ENCODE measurements around the gene ZBTB38. TPM values are rescaled to one million over a fixed set of nuclear protein-coding genes. Genes with fewer than 3 reads are reported as not detected.

The ZBTB38 gene
- total RNA-seq, 1 donor from 2014 or later, result 82.7 TPM

DNA sequence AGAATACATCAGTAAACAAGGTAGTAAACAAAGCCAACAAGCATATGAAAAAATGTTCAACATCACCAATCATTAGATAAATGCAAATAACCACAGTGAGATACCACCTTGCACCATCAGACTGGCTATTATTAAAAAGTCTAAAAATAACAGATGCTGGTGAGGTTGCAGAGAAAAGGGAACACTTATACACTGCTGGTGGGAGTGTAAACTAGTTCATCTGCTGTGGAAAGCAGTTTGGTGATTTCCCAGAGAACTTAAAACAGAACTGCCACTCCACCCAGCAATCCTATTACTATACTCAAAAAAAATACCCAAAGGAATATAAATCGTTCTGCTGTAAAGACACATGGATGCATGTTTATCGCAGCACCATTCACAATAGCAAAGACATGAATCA lies 30.3 kb upstream of the ZBTB38 start:
- DNase-seq (ENCODE audit: extremely low read depth, low read depth, low spot score), result no peak

DNA sequence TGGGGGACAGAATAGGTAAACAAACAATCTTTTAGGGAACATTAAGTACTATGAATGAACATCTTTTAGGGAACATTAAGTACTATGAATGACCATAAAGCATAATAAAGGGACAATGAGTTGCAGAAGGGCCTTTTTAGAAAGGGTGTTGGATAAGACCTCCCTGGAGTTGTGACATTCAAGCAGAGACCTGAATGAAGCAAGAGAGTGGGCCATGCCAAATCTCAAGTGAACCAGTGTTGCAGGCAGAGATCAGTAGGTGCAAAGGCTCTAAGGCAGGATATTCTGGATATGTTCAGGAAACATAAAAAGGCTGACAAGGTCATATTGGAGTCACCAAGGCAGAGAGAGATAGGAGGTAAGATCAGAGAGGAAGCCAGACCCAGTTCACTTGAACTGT lies 29.4 kb upstream of the ZBTB38 start:
- no peak for DNase-seq (ENCODE audit: extremely low read depth, low read depth, low spot score)

DNA sequence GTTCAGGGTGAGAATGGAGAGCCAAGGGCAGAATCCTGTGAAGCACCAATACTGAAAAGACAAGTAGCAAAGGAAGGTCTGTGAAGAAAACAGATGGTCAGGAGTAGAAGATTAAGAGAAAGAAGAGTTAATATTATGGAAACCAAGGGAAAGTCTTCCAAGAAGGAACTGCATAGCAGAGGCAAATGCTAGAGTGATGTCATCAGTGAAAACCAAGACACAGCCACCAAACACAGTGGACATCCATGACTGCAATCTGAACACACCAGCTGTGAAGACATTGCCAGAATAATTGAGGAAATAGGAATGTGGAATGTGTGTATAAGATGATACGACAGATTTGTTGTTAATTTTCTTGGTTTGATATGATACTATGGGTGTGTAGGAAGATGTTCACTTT lies 26.8 kb upstream of the ZBTB38 start:
- DNase-seq (ENCODE audit: extremely low read depth, low read depth, low spot score), result no peak

- DNase-seq (ENCODE audit: extremely low read depth, low read depth, low spot score), result no peak
Measured at GRCh38 chr3:141342386-141342785, 25.9 kb upstream of the ZBTB38 start.

DNA sequence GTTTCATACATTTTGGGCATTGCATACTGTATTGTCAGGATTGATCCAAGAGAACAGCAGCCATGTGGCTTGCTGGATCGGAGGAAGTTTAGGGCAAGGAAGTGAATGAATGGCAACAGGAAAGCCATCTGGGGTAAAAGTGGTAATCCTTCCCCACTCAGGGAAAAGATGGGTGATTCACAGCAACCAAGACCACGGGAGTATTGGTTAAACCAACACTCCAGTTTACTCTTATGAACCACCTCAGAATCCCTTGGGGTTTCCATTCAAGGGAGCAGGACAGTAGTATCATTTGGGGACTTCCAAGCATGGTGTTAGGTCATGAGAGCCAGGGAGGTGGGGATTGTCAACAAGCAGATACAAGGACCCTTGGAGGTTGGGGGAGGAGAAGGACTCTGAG lies 25.2 kb upstream of the ZBTB38 start:
- DNase-seq (ENCODE audit: extremely low read depth, low read depth, low spot score), result no peak

DNA sequence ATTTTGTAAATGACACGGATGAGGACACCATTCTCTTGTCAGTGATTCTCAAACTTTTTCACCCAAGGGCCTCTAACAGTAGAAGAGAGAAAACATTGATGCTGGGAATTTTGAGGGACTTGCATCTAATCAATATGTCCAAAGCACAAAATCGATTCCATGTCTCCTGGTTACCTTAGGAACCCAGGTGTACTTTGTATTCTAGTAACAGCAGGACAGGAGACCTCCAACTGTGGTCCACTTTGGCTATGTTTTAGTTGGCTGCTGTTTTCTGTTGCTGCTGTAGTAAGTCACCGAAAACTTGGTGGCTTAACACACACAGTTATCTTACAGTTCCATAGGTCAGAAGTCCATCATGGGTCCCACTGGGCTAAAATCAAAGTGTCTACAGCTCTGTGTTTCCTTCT lies 24.4 kb upstream of the ZBTB38 start:
- DNase-seq (ENCODE audit: extremely low read depth, low read depth, low spot score), result no peak

GRCh38 chr3:141345528-141345927 lies 22.8 kb upstream of the ZBTB38 start:
- DNase-seq (ENCODE audit: extremely low read depth, low read depth, low spot score), result no peak

DNA sequence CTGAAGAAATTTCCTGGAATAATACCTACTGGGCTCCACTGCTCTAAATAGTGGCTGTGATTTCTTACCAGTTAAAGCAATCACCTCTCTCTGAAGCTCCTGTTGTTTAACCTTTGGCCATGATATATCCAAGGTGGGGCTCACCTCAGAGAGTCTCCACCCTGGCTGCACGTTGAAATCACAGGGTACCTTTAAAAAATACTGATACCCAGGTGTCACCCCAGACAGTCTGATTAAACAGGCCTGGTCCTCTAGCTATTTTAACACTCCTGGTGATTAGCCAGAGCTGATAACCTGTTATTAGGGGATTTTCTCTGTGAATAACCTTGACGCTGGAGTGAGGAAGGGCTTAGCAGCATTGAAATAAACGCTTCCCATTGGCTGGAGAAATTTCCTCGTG lies 22.3 kb upstream of the ZBTB38 start:
- no peak for DNase-seq (ENCODE audit: extremely low read depth, low read depth, low spot score)

DNA sequence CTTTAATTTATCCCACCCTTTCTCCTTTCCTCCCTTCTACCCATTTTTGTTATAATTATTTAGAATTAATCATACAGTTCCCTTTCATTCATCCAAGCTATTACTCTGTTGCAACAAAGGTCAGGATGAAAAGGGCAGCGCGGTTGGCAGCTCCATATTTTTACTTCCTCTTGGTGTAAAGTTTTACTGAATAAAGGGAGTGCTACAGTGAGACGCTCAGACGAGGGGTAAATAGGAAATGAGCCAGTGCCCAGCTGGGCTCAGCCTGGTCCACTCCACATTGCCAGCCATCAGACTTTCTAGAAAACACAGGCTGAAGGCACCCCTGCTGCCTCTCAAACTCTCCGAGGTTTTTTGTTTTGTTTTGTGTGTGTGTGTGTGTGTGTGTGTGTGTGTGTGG lies 21.9 kb upstream of the ZBTB38 start:
- DNase-seq (ENCODE audit: extremely low read depth, low read depth, low spot score), result no peak

DNA sequence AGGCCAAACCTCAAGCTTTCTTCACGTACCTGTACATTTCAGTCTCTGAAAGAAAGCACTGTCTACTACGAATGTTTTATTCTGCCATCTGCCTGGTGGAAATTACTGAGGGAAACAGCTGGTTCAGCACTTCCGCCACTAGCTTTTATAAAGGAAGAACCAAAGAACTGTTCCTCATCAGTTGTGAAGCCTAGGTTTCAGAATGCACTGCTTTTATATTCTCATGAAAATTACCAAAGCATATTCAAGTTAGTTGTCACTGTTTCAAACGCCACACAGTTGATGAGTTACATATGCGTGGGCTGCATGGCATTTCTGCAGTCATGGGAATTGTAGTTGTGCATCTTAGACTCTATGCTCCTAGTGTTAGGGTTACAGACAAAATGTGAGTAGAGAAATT lies 21.5 kb upstream of the ZBTB38 start:
- DNase-seq (ENCODE audit: extremely low read depth, low read depth, low spot score), result no peak

GRCh38 chr3:141348837-141349236 lies 19.5 kb upstream of the ZBTB38 start:
- DNase-seq (ENCODE audit: extremely low read depth, low read depth, low spot score), result no peak

- no peak for DNase-seq (ENCODE audit: extremely low read depth, low read depth, low spot score)
Measured at GRCh38 chr3:141349711-141350110, 18.6 kb upstream of the ZBTB38 start.

GRCh38 chr3:141350666-141351065 lies 17.6 kb upstream of the ZBTB38 start:
- DNase-seq (ENCODE audit: extremely low read depth, low read depth, low spot score), result no peak

DNA sequence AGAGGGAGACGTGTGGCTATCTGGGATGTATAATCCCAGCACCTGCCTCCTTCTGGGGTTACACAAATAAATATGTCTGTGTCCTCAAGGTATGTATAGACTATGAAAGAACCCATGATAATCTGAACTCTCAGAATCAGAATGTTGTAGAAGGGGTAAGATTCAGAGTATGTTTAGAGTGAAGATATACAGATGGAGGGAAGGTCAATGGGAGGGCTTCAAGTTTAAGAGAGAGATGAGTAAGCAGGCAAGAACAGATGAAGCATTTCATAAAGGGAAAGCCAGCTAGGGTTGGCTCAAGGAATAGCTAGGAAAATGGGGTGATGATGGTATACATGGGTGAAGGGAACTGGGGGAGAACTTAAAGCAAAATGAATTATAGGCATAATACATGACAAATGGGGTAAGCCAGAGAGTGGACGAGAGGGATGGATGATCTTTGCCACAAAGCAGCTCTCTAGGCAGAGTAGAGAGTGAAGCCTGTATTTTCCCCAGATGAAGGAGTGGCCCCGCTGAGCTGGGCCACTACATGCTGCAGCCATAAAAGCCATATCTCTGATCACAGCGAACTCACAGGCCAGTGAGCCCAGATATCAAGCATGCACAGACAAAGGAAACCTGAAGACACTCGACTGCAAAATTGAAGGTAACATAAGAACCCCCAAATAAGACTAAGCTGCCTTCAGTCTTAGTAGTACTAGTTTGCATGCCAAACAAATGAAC lies 15.9 kb upstream of the ZBTB38 start:
- no peak for DNase-seq (ENCODE audit: extremely low read depth, low read depth, low spot score)

DNA sequence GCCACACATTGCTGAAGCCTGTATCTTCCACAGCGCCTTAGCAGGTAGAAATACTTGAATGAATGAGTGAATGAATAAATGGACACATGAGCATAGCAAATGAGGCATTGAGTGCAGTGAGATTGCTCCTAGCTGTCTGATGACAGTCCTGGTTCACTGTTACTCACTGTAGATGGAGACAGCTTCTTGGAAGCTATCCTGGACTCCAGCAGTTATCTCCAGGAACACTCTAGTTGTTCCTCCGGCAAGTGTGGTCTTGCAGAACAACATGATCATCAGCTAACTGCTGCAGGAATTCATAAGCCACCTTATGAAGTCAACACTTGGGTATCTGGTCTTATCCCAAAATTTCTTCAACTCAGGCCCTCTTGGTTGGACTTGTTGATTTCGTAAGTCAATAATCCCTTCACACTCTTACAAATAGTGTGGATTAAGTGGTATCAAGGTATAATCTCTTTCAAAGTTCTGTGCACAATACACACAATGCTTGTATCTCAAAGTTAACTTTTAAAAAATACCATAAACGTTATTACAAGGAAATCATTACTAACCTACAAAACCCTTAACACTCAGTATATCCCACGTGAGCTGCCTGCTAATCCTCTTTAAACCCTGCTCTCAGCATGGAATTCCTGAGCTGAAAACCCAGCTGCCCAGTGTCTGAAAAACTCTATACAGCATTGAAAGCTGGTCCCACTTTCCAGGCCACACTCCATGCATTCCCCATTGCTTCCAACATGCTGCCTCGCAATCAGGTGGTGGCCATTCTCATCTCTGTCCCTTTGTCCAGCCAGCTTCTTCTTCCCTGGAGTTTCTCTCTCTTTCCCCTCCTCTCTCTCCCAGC lies 14.4 kb upstream of the ZBTB38 start:
- no peak for DNase-seq (ENCODE audit: extremely low read depth, low read depth, low spot score)

- no peak for DNase-seq (ENCODE audit: extremely low read depth, low read depth, low spot score)
Measured at GRCh38 chr3:141354517-141354916, 13.8 kb upstream of the ZBTB38 start.

GRCh38 chr3:141355242-141355641 lies 13.1 kb upstream of the ZBTB38 start:
- no peak for DNase-seq (ENCODE audit: extremely low read depth, low read depth, low spot score)

DNA sequence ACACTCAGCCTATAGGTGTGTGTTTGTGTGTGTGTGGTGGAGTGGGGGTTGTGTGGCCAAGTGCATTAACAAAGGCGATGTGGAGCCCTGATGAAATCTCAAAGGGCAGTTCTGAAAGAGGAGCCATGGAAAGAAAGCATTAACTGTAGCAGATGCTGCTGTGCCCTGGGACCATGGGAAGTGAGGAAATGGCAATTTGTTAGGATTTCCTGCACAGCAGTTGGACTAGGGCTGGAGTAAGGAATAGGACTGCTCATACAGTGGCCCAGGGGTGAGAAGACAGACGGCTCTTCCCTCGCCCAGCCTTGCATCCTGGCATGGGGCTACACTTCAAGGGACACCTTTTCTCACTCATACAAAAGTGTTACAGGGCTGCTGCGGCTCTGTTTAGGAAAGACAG lies 12.3 kb upstream of the ZBTB38 start:
- no peak for DNase-seq (ENCODE audit: extremely low read depth, low read depth, low spot score)

DNA sequence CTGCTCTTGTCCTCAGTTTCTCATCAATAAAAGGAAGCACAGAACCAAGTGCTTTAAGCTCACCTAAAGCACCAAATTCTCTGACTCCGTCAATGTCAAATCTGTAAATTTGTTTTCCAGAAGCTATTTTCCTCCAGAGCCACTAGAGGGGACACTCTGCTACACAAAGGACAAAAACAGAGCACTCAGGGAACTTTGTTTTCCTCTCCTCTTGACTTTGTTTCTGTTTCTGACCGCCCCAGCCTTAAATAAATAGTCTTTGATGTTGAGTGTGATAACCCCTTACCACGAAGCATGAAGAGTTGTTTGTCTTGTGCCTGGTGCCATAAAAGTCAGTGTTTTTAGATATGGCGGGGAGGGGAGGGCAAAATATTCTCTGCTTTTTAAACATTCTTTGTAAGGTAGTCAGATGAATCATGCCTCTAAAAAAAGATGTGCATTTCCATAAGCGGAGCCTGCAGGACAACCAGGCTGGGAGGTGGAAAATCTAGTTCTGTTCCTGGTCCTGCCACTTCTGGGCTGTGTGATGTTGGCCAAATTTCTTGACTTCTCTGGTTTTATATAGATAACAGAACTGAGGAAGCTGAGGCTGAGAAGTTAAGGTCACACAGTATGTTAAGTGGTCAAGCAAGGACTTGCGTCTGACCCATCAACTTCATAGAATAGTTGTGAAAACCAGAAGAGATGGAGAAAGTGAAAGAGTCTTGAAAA lies 7.3 kb upstream of the ZBTB38 start:
- DNase-seq (ENCODE audit: extremely low read depth, low read depth, low spot score), result no peak

DNA sequence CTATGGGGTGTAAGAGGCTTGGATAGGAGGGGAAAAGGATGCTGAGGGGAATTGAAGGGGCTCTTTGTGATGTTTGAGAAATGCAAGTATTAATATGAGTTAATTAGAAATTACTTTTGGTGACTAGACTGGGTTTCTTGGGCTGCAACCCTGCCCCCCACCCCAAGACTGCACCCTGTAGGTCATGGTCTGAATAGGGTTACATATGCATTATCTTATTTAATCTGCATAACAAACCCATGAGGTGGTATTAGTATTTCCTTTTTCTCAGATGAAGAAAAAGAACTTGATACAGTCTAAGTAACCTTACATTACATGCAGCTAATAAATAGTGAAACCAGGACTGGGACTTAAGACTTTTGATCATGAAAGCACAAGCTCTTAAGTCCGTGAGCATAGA lies 5.6 kb upstream of the ZBTB38 start:
- DNase-seq (ENCODE audit: extremely low read depth, low read depth, low spot score), result no peak

DNA sequence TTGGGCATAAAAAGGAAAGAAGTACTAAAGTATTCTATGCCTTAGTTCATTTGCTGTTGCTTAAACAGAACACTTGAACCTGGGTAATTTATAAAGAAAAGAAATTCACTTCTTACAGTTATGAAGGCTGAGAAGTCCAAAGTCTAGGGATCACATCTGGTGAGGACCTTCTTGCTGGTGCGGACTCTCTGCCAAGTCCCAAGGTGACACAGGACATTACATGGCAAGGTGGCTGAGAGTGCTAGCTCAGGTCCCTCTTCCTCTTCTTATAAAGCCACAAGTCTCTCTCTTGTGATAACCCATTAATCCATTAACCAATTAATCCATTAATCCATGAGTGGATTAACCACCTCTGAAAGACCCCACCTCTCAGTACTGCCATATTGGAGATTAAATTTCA lies 3.1 kb upstream of the ZBTB38 start:
- DNase-seq (ENCODE audit: extremely low read depth, low read depth, low spot score), result no peak
